ENCODE measurements around the gene NKD1. TPM values are rescaled to one million over a fixed set of nuclear protein-coding genes. Genes with fewer than 3 reads are reported as not detected.

NKD1 gene
- total and polyA plus RNA-seq, 2 of the 8 experiments (the other 6 are each of a cell fraction or from before 2014, with no cell fraction given), result 0.70 to 4.5 TPM

- POLR2A ChIA-PET (ENCODE audit: partially characterized antibody), result no interaction called here
Measured at GRCh38 chr16:50688867-50689266, 140.7 kb downstream of the NKD1 start.

More at GRCh38 chr16:50688867-50689266, 140.7 kb downstream of the NKD1 start:
- Histone ChIP-seq H4K20me1 (replicated peaks in 1 of 2; ENCODE audit: control insufficient read depth in 1 of 2, insufficient read depth in 2 of 2, low read length in 2 of 2) (peaks cover 0 to 7% of the 10 kb centered on the region in 2 experiments), H2BK120ac (replicated peaks; ENCODE audit: low read depth, low read length) (no peak overlapping the region), H3K4me1 (replicated peaks in 1 of 4; ENCODE audit: control insufficient read depth in 3 of 4, insufficient read depth in 4 of 4, low read length in 3 of 4) (peaks cover 0 to 6% (median 1%) of the 10 kb centered on the region in 4 experiments; a peak in 3 of 7 replicates), H3K27ac (ENCODE audit: low read depth, low read length) (no peak overlapping the region), H3K4me2 (ENCODE audit: insufficient read depth in 1 of 2, low read depth in 2 of 2, low read length in 2 of 2) (no peak overlapping the region), H2BK15ac (ENCODE audit: low read length) (no peak overlapping the region), H2BK5ac (ENCODE audit: low read depth, low read length) (no peak overlapping the region), H3K9me3 (ENCODE audit: insufficient read depth in 2 of 2, low read depth in 1 of 2, low read length in 1 of 2) (no peaks in the 10 kb centered on the region), H4K8ac (ENCODE audit: extremely low read depth, insufficient read depth, low read length) (no peak overlapping the region), H3K36me3 (ENCODE audit: control insufficient read depth in 2 of 4, insufficient read depth in 4 of 4, low read length in 3 of 4) (no peaks in the 10 kb centered on the region), H3K79me1 (ENCODE audit: low read depth, low read length) (no peaks in the 10 kb centered on the region), H2AK5ac (ENCODE audit: low read depth, low read length) (no peak overlapping the region), H3K4me3 (ENCODE audit: extremely low read depth in 1 of 4, insufficient read depth in 2 of 4, low read depth in 3 of 4, low read length in 4 of 4) (no peak overlapping the region), H3K79me2 (ENCODE audit: control insufficient read depth in 1 of 2, insufficient read depth in 2 of 2, low read length in 2 of 2) (no peaks in the 10 kb centered on the region), H3K56ac (replicated peaks; ENCODE audit: insufficient read length, low read depth, low read length) (no peak overlapping the region), H2BK20ac (ENCODE audit: low read length) (no peak overlapping the region), H4K91ac (replicated peaks; ENCODE audit: insufficient read length, low read length) (no peak overlapping the region), H3K23ac (ENCODE audit: insufficient read length) (no peak overlapping the region), H2BK12ac (ENCODE audit: low read depth, low read length) (no peak overlapping the region), H2AFZ (ENCODE audit: low read length) (no peak overlapping the region), H3K14ac (ENCODE audit: insufficient read length) (no peak overlapping the region), H3K27me3 (replicated peaks in 1 of 4; ENCODE audit: control insufficient read depth in 3 of 4, extremely low read depth in 1 of 4, insufficient read depth in 3 of 4, low read length in 3 of 4) (peaks cover 0 to 15% (median 15%) of the 10 kb centered on the region in 4 experiments; a peak in 6 of 7 replicates), H3K18ac (ENCODE audit: extremely low read depth, low read length) (no peak overlapping the region), H3K4ac (replicated peaks; ENCODE audit: insufficient read length, low read depth, low read length) (no peak overlapping the region), H4K5ac (ENCODE audit: insufficient read length, low read depth, low read length) (no peak overlapping the region), H3K9ac (replicated peaks in 1 of 4; ENCODE audit: extremely low read depth in 1 of 4, low read depth in 3 of 4, low read length in 3 of 4) (no peak overlapping the region), H3K23me2 (ENCODE audit: low read depth, low read length) (peaks cover 16% of the 10 kb centered on the region)
- no peak for TF ChIP-seq SIX5 (IDR thresholded peaks at IDR 0.05; ENCODE audit: low read depth, low read length)
- TF ChIP-seq CTBP2 (IDR thresholded peaks at IDR 0.05; ENCODE audit: borderline replicate concordance, insufficient read depth, insufficient read length, low read length), result no peak
- TF ChIP-seq JUN (IDR thresholded peaks at IDR 0.05; ENCODE audit: low read depth, low read length), result no peak
- no peak for TF ChIP-seq EP300 (IDR thresholded peaks at IDR 0.05; ENCODE audit: borderline replicate concordance in 1 of 2, low read depth in 2 of 2, low read length in 2 of 2)
- TF ChIP-seq SRF (IDR thresholded peaks at IDR 0.05; ENCODE audit: low read depth, low read length), result no peak
- TF ChIP-seq MAX (IDR thresholded peaks at IDR 0.05), result no peak
- TF ChIP-seq KDM4A (IDR thresholded peaks at IDR 0.05; ENCODE audit: low read depth, low read length, severe bottlenecking), result no peak
- no peak for TF ChIP-seq POU5F1 (IDR thresholded peaks at IDR 0.05; ENCODE audit: low read depth, low read length)
- TF ChIP-seq CTCF (IDR thresholded peaks at IDR 0.05; ENCODE audit: control extremely low read depth in 1 of 3, insufficient read depth in 1 of 3, low read depth in 1 of 3, low read length in 3 of 3), result no peak
- no peak for TF ChIP-seq ASH2L (IDR thresholded peaks at IDR 0.05; ENCODE audit: low read length)
- CTCF ChIA-PET (ENCODE audit: partially characterized antibody), result interaction anchor here (0.6 to 1.2 kb wide), 2 partner anchors 58 to 118 kb away, joined by 3 read pairs; no protein-coding TSS in a partner anchor
- FAIRE-seq (no peak), DNase-seq (ENCODE audit: low read depth in 1 of 2, low spot score in 2 of 2) (no peak)
- 93% methylated on average over 3 of the region's 3 CpGs; no CpG with 5 or more reads in 1 of the 2 experiments for WGBS, 2 experiments (ENCODE audit: extremely low coverage in 1 of 2, insufficient coverage in 1 of 2, insufficient read length in 1 of 2, insufficient replicate concordance in 2 of 2, low coverage in 1 of 2, low lambda C conversion rate in 2 of 2, missing lambda C conversion rate in 1 of 2)

All from H1 (cell line).